LNCAP (cell line): ENCODE measurements around the gene ZNF746.

Experiments used
- TF ChIP-seq, protein P1 (sequence below): fragments of 450-650 bp; IDR thresholded peaks from 2 replicates; pipeline ENCODE4 v1.5.1; 2017; ENCODE audit warnings: mild to moderate bottlenecking

ZNF746 gene

DNA sequence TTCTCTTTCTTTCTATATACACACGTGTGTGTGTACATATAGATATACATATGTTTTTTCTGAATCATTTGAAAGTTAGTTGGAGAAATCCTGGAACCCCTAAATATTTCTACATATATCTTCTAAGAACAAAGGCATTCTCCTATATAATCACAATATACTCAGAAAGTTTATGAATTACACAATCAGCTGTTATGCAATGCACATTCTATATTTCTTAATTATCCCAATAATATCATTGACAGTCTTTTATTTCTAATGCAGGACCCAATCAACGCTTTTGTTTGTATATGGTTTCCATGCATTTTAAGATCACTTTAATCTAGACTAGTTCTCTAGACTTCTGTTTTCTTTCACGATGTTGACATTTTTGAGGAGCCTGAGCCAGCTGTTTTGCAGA is 27.7 kb upstream of the ZNF746 start:
- TF ChIP-seq, protein P1, sequence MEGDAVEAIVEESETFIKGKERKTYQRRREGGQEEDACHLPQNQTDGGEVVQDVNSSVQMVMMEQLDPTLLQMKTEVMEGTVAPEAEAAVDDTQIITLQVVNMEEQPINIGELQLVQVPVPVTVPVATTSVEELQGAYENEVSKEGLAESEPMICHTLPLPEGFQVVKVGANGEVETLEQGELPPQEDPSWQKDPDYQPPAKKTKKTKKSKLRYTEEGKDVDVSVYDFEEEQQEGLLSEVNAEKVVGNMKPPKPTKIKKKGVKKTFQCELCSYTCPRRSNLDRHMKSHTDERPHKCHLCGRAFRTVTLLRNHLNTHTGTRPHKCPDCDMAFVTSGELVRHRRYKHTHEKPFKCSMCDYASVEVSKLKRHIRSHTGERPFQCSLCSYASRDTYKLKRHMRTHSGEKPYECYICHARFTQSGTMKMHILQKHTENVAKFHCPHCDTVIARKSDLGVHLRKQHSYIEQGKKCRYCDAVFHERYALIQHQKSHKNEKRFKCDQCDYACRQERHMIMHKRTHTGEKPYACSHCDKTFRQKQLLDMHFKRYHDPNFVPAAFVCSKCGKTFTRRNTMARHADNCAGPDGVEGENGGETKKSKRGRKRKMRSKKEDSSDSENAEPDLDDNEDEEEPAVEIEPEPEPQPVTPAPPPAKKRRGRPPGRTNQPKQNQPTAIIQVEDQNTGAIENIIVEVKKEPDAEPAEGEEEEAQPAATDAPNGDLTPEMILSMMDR = no peak

DNA sequence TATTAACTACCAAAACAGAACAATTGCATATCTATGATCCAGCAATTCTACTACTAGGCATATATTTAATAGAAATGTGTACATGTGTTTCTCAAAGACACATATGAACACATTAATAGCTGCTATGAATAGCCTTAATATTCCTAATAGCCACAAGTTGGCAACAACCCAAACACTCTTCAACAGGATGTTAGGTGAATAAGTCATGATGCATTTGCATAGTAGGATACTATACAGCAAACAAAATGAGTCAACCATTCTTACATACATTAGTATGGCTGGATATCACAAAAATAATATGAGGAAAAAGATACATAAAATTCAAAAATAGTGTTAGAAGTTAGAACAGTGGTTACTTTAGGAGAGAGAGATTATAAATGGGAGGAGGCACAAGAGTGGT is 26.8 kb upstream of the ZNF746 start:
- TF ChIP-seq, protein P1 = no peak

DNA sequence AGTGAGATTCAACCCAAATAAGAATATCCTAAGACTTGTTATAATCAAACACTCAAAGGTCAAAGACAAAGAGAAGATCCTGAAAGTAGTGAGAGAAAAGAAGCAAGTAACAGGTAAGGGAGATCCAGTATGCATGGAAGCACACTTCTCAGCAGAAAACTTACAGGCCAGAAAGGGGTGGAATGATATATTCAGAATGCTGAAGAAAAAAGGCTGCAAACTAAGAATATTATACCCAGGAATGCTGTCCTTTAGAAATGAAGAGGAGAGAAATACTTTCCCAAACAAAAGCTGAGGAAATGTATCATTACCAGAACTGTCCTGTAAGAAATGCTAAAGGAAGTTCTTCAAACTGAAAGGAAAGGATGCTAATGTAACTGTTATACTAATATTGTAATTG is 12.6 kb upstream of the ZNF746 start:
- TF ChIP-seq, protein P1 = no peak

DNA sequence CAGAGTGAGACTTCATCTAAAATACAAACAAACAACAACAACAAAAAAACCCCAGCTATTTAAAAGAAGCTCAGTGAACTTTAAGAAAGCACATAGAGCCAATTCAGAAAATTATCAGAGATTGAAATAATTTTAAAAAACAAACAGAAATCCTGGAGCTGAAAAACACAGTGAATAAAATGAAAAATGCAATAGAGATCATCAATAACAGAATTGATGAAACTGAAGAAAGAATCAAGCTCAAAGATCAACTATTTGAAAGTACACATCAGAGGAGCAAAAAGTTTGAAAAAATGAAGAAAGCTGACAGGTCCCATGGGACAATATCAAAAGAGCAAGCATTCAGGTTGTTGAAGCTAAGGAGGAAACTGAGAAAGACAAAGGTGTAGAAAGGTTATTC is 12.2 kb upstream of the ZNF746 start:
- TF ChIP-seq, protein P1 = no peak

DNA sequence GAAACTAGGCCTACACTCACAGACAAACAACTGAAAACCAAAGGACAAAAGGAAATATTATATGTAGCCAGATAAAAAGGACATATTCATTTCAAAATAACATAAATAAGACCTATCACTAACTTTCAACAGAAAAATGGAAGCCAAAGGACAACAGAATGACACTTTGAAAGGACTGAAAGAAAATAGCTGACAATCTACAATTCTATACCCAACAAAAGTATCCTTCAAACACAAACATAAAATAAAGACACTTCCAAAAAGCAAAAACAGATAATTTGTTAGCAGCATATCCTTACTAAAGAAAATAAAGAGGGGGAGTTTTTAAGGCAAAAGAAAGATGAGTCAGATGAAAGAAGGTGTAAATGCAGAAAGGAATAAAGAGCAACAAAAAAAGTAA is 7.9 kb upstream of the ZNF746 start:
- TF ChIP-seq, protein P1 = no peak

DNA sequence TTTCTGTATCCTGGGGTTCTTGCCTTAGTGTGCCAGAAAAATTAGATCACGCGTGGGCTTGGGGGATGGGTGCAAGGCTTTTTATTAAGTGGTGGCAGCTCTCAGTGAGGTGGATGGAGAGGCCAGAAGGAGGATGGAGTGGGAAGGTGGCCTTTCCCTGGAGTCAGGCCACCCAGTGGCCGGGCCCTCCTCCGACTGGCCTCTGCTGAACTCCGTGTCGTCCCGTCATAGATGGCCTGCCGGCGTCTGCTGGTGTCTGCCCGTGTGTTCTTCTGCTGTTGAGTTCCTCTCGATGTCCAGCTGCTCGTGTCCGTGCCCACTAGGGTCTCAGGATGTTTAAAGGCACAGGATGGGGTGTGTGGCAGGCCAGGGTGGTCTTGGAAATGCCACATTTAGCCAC is 4.0 kb upstream of the ZNF746 start:
- TF ChIP-seq, protein P1 = no peak

DNA sequence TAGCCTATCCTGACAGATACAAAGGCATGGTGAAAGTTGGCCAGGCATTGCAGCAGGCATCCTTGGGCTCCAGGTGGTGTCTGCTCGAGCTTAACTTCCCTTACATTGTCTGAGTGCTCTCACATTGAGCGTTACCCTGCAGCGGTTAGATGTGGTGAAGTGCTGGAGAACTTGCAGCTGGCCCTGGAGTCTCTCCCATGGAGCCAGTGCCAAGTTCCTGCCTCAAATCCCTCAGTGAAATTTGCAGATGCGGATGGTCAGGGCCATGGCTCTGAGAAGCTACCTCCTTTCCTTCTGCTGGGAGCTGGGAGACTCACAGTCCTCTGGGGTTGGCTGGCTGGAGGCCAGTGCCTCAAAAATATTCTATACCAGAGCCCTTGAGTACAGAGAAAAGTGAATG is 3.3 kb upstream of the ZNF746 start:
- TF ChIP-seq, protein P1 = no peak

DNA sequence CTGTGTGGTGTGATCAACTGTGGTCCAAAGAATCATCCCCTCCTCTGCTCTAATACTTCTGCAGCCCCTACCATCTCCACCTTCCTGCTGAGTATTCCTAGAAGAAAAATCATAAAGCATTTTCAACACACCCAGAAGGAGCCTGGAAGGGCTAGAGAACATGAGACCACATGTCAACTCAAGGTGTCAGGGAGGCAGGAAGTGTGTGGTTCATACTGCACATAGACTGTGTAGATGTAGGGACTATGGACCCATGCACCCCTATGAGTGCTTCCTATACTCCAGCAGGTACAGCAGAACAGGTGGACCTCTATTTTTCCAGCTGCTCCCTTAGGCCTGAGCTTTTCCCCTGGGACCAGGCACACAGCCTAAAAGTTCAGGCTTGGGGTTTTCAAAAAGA is 2.6 kb upstream of the ZNF746 start:
- TF ChIP-seq, protein P1 = no peak
